CD4-positive, alpha-beta T cell (primary cell): ENCODE data around the gene LYSMD1. TPM values are rescaled to one million over a fixed set of nuclear protein-coding genes. Genes with fewer than 3 reads are reported as not detected.
A peak's percentile ranks its signal among the peaks of the same experiment; 100 is the strongest.
"Not testable (repeated sequence)": the region's sequence is repeated elsewhere in the genome, so short reads cannot be mapped to it uniquely, and the experiment has no call there.

Source experiments
- ATAC-seq: fragments of 200-7000 bp; cut with Tn5 transposase; one replicate; pipeline ENCODE4 v1.10.0; 2022; ENCODE audit warnings: mild to moderate bottlenecking; ENCODE audit not compliant: poor library complexity
- CTCF ChIA-PET: fragments of 350-600 bp; sonication (Branson Sonifier 250); formaldehyde crosslinking; loops from one replicate; lab custom pipeline; 2021; ENCODE audit warnings: antibody characterized with exemption, inconsistent platforms; lab: Charles Lee
- POLR2A ChIA-PET: fragments of 350-600 bp; sonication (Branson Sonifier 250); formaldehyde crosslinking; loops from one replicate; lab custom pipeline; 2021; ENCODE audit warnings: antibody characterized with exemption, inconsistent platforms; lab: Charles Lee
- DNase-seq, 14 experiments: peaks; one replicate each; pipeline ENCODE4 v3.0.0-alpha.2; 2013 to 2020; ENCODE audit warnings: mixed read lengths in 2 of 14
- H3K27ac ChIP-seq, 2 donors: one replicate each; pipeline versions ENCODE4 v1.5.1 to v1.7.0; 2013; ENCODE audit warnings: low read length in 2 of 2, low read depth in 1 of 2, mild to moderate bottlenecking in 1 of 2
- H3K27me3 ChIP-seq, 2 experiments: 1 replicate in 1 of 2; 2 replicates in 1 of 2; pipeline versions ENCODE4 v1.6.1 to v1.7.0; 2013; ENCODE audit warnings: low read length in 2 of 2, control low read depth in 1 of 2, mild to moderate bottlenecking in 1 of 2, moderate library complexity in 1 of 2; ENCODE audit not compliant: insufficient read depth in 2 of 2, control insufficient read depth in 1 of 2
- H3K36me3 ChIP-seq: one replicate; pipeline ENCODE4 v1.6.1; 2013; ENCODE audit warnings: low read length, control low read depth; ENCODE audit not compliant: insufficient read depth
- H3K4me1 ChIP-seq: one replicate; pipeline ENCODE4 v1.6.1; 2013; ENCODE audit warnings: low read length, control low read depth; ENCODE audit not compliant: insufficient read depth
- H3K4me3 ChIP-seq: one replicate; pipeline ENCODE4 v1.5.1; 2013; ENCODE audit warnings: mild to moderate bottlenecking, low read length, moderate library complexity
- H3K9me3 ChIP-seq, 2 experiments: 1 replicate in 1 of 2; 2 replicates in 1 of 2; pipeline versions ENCODE4 v1.6.1 to v1.7.0; 2013; ENCODE audit warnings: low read length in 2 of 2, mild to moderate bottlenecking in 2 of 2, control low read depth in 1 of 2, moderate library complexity in 1 of 2; ENCODE audit not compliant: control insufficient read depth in 1 of 2, insufficient read depth in 1 of 2
- H3K27ac Mint-ChIP-seq: one replicate; pipeline ENCODE4 v1.8.0; 2020; ENCODE audit warnings: mixed read lengths
- H3K27me3 Mint-ChIP-seq: one replicate; pipeline ENCODE4 v1.8.0; 2021; ENCODE audit warnings: mixed read lengths
- H3K36me3 Mint-ChIP-seq: one replicate; pipeline ENCODE4 v1.8.0; 2021; ENCODE audit warnings: low read depth, mixed read lengths
- H3K4me1 Mint-ChIP-seq: one replicate; pipeline ENCODE4 v1.8.0; 2021; ENCODE audit warnings: low read depth, mixed read lengths
- H3K4me3 Mint-ChIP-seq: one replicate; pipeline ENCODE4 v1.8.0; 2020; ENCODE audit warnings: mild to moderate bottlenecking, mixed read lengths
- H3K9me3 Mint-ChIP-seq: one replicate; pipeline ENCODE4 v1.8.0; 2020; ENCODE audit warnings: mixed read lengths
- intact Hi-C, 2 experiments: fragments of 100-400 bp; cut with DNase I in 1 of 2; cut with micrococcal nuclease in 1 of 2; formaldehyde crosslinking; loops; one replicate each; pipeline versions ENCODE4 v1.15.1 to v1.9.0; 2023 to 2025; cut with DNase I, micrococcal nuclease
- total RNA-seq, 174 experiments: library from RNA in 2 of 174; stranded (reverse) in 2 of 174; gene quantifications; one replicate each; pipeline ENCODE4 v1.2.3 and lab custom pipeline; 2021 to 2026
- TF ChIP-seq, protein P1 (sequence below): fragments of 200-600 bp; IDR thresholded peaks from one replicate; pipeline ENCODE4 v1.8.0; 2022; ENCODE audit warnings: antibody characterized with exemption, mild to moderate bottlenecking

LYSMD1 gene
- total RNA-seq, 2 experiments from 2014 or later = 0.55 to 0.67 TPM

DNA sequence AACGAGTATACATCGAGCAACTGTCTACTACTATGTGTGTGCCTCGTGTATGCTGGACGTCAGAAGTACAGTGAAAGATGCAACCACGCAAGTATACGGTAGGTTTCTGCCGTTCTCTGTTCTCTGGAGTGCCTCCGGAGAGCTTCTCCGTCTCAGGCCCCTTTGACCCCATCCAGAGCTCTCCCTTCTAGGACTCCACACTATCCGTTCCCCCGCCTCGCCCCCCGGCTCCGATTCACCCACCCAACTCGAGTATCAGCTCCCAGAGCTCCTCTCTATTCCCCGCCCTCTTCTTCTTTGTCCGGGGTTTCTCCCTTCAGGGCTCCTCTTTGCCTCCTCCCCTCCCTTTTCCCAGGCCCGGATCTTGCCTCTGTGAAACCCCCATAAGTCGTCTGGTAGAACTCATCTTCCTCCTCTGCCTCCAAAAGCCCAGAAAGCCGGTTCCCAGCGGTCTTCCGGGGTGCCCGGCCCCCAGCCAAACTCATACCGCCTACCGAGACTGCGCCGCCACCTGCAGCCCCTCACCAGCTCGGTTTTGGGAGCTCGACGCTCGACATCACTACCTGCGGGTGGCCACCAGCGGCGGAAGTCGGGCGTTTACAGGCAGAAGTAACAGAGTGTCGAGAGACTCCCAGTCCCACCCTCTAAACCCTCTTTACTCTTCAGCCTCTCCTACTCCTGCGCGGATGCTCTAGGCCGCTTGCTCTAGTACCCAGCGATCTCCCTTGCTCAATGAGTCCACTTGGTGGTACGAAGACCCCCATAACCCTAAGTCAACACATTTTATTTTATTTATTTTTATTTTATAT, 24.1 kb upstream of the LYSMD1 start, which contains the start of gene VPS72:
TSS of gene VPS72 (minus strand) at position 561 of the 809 bp plus-strand sequence. CDS start at position 485, 76 bp downstream.
- Histone ChIP-seq H3K27ac (peak within 1 kb of the TSS; percentile 58 to 73), H3K4me3 (peak within 1 kb of the TSS; percentile 75), H3K4me1 (peaks cover 24% of the 10 kb centered on the region), H3K9me3 (no peaks in the 10 kb centered on the region), H3K36me3 (peaks cover 15% of the 10 kb centered on the region), H3K27me3 (no peaks in the 10 kb centered on the region)
- Mint-ChIP-seq H3K36me3 (peaks cover 31% of the 10 kb centered on the region), H3K27me3 (no peaks in the 10 kb centered on the region), H3K9me3 (no peaks in the 10 kb centered on the region), H3K27ac (peak within 1 kb of the TSS; percentile 90), H3K4me1 (peaks cover 42% of the 10 kb centered on the region), H3K4me3 (peak within 1 kb of the TSS; percentile 97)
- ATAC-seq = peak; percentile 90
- CTCF ChIA-PET = interaction anchor here (1.0 to 1.6 kb wide), 5 partner anchors 11 to 151 kb away, joined by 3 to 6 read pairs (median 4); partner anchors contain the start of gene ZNF687
- peak; percentile 70 to 93 (median 81) for DNase-seq
- TF ChIP-seq, protein P1, sequence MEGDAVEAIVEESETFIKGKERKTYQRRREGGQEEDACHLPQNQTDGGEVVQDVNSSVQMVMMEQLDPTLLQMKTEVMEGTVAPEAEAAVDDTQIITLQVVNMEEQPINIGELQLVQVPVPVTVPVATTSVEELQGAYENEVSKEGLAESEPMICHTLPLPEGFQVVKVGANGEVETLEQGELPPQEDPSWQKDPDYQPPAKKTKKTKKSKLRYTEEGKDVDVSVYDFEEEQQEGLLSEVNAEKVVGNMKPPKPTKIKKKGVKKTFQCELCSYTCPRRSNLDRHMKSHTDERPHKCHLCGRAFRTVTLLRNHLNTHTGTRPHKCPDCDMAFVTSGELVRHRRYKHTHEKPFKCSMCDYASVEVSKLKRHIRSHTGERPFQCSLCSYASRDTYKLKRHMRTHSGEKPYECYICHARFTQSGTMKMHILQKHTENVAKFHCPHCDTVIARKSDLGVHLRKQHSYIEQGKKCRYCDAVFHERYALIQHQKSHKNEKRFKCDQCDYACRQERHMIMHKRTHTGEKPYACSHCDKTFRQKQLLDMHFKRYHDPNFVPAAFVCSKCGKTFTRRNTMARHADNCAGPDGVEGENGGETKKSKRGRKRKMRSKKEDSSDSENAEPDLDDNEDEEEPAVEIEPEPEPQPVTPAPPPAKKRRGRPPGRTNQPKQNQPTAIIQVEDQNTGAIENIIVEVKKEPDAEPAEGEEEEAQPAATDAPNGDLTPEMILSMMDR = no peak
- POLR2A ChIA-PET = interaction anchor here (0.6 to 2.2 kb wide), 30 partner anchors 9 to 909 kb away, joined by 3 to 37 read pairs (median 4); partner anchors contain the start of genes GOLPH3L, LYSMD1, MRPL9 and PI4KB
- intact Hi-C loops = loop anchor here (1.0 to 10.0 kb wide), 3 partner anchors 8 to 155 kb away; partner anchors contain the start of genes PIP5K1A (in 1 of the 2) and RFX5 (in 1 of the 2)

DNA sequence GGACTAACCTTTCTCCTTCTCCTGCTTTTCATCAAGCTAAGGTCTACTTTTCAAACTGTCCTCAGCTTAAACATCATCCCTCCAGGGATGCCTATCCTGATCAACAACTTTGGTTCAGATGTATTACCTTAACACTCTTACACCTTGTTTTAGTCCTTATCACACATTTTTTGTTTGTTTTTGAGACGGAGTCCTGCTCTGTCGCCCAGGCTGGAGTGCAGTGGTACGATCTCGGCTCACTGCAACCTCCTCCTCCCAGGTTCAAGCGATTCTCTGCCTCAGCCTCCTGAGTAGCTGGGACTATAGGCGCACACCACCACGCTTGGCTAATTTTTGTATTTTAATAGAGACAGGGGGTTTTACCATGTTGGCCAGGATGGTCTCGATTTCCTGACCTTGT, 23.0 kb upstream of the LYSMD1 start:
- DNase-seq, ATAC-seq, H3K27me3 Mint-ChIP-seq, H3K9me3 ChIP-seq, H3K27ac ChIP-seq, H3K27me3 ChIP-seq, intact Hi-C loops, H3K9me3 Mint-ChIP-seq: not testable (repeated sequence)
- H3K4me1 ChIP-seq = peaks cover 24% of the 10 kb centered on the region
- peak overlapping the region; percentile 97 for H3K4me3 Mint-ChIP-seq
- peak overlapping the region; percentile 90 for H3K27ac Mint-ChIP-seq
- H3K36me3 Mint-ChIP-seq = peaks cover 42% of the 10 kb centered on the region
- ChIA-PET CTCF (interaction anchor here (1.4 kb wide), 1 partner anchor 152 kb away, joined by 4 read pairs; no protein-coding TSS in a partner anchor), POLR2A (interaction anchor here (1.1 kb wide), 1 partner anchor 13 kb away, joined by 3 read pairs; no protein-coding TSS in a partner anchor)
- peaks cover 27% of the 10 kb centered on the region for H3K36me3 ChIP-seq
- H3K4me1 Mint-ChIP-seq = peaks cover 42% of the 10 kb centered on the region
- peak overlapping the region; percentile 75 for H3K4me3 ChIP-seq

DNA sequence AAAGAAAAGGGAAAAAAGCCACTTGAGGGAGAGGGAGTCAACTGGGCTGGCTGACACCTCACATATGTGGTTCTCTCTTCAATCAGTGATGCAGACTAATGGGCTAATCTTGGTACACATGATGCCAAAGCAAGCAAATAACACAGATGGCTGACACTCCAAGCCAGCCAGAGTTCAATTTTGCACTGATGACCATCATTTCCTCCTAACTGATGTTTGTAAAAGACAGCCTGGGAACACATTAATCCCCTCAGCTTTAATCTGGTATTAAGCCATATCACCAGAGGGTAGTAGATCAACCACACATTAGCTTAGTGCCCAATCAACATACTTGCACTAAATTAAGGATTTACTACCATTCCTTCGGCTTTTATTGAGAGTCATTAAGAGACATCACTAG, 21.5 kb upstream of the LYSMD1 start:
- ChIA-PET POLR2A (no interaction called here), CTCF (no interaction called here)
- Histone ChIP-seq H3K4me1 (peaks cover 24% of the 10 kb centered on the region), H3K27me3 (no peaks in the 10 kb centered on the region), H3K9me3 (no peaks in the 10 kb centered on the region), H3K36me3 (peaks cover 39% of the 10 kb centered on the region), H3K4me3 (no peak overlapping the region), H3K27ac (no peak overlapping the region)
- DNase-seq (no peak), ATAC-seq (no peak)
- H3K4me3 Mint-ChIP-seq = peak overlapping the region; percentile 42
- no peaks in the 10 kb centered on the region for H3K9me3 Mint-ChIP-seq
- peaks cover 55% of the 10 kb centered on the region for H3K36me3 Mint-ChIP-seq
- intact Hi-C loops = no loop called here
- no peaks in the 10 kb centered on the region for H3K27me3 Mint-ChIP-seq
- TF ChIP-seq, protein P1 = no peak
- H3K27ac Mint-ChIP-seq = no peak overlapping the region
- H3K4me1 Mint-ChIP-seq = peaks cover 42% of the 10 kb centered on the region
